Stromal cell of bone marrow (primary cell): ENCODE measurements around the gene KANK4.
A peak's percentile ranks its signal among the peaks of the same experiment; 100 is the strongest.

ENCODE experiments used
- DNase-seq: peaks from one replicate; pipeline ENCODE4 v3.0.0-alpha.2; 2012; ENCODE audit warnings: low read depth

The KANK4 gene

DNA sequence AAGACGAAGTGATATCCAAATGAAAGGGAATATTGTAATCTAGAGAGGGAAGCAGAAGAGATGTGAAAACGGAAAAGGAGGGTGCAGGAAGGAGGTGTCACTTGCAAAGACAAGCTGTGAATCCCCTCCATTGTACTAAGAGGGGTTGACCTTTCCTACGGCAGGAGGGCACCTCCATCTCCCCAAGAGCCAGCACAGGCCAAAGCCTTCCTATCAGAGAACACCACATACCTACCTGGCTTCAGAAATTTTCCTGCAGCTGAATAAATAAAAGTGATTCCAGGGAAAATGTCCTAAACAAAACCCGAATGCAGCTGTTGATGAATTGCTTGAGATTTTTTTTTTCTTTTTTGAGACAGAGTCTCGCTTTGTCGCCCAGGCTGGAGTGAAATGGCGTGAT, 14.3 kb downstream of the KANK4 start:
- DNase-seq = no peak

DNA sequence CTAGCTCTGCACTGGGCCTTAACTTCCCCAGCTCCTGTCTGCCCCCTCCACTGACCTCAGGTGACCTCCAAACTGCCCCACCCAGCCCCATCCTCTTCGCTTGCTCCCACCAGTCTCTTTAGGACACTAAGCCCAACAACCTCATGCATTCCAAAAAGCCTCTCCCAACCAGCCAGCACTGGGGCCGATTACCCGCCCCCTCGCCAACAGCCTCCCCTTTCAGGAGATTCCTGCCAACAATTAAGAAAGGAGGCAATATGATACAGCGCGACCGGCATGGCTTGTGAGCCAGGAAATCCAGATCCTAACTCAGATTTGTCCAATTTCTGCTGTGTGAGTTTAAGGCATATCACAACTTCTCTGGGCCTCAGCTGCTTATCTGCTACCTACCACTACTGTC, 14.7 kb downstream of the KANK4 start:
- no peak for DNase-seq

DNA sequence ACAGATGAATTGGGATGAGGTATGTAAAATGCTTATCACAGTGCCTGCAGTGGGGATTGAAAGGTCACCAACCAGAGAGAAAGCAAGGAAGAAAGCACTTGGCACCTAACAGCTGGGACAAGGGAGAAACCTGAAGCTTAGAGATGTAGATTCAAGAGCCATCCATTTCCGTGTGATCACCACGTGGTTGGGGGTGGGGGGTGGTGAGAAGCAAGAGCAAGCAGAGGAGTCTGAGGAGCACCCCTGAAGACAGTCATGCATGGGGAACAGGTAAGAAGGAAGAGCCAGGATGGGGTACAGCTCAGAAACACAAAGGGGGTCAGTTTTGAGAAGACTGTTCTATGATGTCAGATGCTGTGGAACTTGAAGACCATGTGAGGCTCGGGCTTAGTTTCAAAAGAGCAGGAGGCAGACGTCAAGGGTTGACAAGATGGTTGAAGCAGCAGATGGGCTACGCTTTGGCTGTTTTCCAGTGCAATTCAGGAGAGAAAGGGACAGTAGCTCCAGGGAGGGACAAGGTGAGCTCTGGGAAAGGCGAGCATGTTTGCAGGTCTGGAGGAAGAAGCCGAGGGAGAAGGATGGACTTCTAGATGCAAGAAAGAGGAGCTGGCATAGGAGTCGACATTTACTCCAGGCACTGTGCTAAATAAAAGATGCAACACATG, 17.4 kb downstream of the KANK4 start:
- DNase-seq = no peak

- no peak for DNase-seq
These were observed 19.6 kb downstream of the KANK4 start for GRCh38 chr1:62299426-62300200.

GRCh38 chr1:62295921-62296491, 23.2 kb downstream of the KANK4 start:
- peak; percentile 61 for DNase-seq

GRCh38 chr1:62294261-62294660, 25.0 kb downstream of the KANK4 start:
- DNase-seq = no peak

GRCh38 chr1:62288662-62289061, 30.6 kb downstream of the KANK4 start:
- DNase-seq = no peak

DNA sequence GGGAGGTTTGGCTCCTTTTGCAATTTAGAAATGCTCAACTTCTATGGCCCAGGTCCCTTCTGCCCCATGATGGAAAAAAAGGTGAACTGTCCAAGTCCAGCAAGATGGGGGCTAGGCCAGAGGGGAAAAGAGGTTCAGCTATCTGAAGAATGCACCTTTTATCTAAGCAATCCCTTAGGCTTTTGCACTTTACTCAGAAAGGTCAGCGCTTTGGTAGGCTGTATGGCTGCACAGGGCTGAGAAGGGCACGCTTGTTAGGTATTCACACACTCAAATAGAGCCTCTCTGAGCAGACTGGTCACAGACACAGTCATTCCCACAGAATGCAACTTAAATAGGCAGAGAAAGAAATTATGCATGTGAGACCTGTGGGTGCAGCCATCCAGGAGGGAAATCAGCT, 31.0 kb downstream of the KANK4 start:
- DNase-seq = no peak

- no peak for DNase-seq
These were observed 32.4 kb downstream of the KANK4 start for GRCh38 chr1:62286786-62287224.

DNA sequence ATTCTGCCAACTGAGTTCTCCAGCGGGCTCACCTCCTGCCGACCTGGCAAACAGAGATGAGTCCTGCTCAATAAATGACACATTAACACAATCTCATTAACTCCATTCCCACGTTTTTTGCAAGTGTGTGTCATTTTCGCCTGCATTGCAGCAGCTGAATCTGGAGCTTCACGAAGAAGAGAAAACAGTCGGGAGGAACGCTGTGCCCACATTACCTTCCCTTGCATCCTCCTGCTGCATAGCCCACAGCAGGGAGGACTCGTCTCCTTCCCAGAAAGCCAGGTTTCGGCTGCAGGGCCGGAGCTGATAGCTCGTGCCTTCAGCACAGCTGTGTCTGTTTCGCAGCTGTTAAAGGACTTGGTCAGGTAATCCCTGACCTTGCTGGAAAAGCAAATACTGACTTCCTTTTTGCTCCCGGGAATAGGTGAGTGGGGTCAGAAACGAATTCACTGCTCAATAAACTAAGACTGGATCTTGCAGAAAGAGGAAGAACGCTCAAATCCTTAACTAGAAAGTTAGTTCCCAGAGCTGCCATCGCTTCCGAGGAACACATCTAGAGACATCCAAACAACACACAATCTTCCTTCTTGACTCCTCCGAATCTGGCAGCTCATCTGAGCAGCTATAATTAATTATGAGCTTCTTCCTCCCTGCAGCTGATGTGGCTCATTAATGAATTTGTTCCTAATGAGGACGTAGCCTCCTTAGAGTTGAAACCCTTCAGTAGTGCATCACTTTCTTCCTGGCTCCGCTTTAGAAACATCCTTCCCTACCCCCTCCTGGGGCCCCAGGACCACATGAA, 33.0 kb downstream of the KANK4 start:
- DNase-seq = no peak

- no peak for DNase-seq
These were observed 33.8 kb downstream of the KANK4 start for GRCh38 chr1:62285440-62285839.

- no peak for DNase-seq
These were observed 35.2 kb downstream of the KANK4 start for GRCh38 chr1:62283986-62284385.

- no peak for DNase-seq
These were observed 36.1 kb downstream of the KANK4 start for GRCh38 chr1:62282909-62283755.

DNA sequence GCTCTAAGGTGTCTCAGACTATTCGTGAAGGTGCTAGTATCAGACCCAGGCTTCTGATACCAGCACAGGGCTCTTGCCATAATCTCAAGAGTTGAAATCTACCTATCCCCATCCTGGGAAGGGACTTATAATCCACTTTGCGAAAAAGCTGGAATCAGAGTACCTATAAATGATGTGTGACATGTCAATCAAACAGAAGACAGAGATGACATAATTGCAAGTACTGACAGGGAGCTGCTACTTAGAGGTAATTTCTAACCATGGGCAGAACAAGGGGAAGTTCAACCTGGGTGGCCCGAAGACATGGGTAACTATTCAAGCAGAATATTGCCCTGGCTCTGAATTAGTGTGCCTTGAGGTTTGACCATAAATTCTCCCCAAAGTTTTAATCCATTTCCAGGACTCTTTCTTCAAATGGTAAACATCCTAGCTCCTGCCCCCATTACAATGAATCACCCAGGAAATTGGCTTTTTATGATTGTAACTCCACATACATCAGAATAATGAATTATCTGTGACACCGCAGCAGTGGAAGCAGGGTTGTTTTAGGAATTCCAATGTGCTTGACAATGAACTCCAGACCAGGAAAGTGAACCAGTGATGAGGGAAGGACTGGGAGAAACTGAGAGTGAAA, 37.2 kb downstream of the KANK4 start:
- DNase-seq = no peak

- DNase-seq = no peak
These were observed 38.2 kb downstream of the KANK4 start for GRCh38 chr1:62280960-62281465.

GRCh38 chr1:62280150-62280549, 39.1 kb downstream of the KANK4 start:
- no peak for DNase-seq

DNA sequence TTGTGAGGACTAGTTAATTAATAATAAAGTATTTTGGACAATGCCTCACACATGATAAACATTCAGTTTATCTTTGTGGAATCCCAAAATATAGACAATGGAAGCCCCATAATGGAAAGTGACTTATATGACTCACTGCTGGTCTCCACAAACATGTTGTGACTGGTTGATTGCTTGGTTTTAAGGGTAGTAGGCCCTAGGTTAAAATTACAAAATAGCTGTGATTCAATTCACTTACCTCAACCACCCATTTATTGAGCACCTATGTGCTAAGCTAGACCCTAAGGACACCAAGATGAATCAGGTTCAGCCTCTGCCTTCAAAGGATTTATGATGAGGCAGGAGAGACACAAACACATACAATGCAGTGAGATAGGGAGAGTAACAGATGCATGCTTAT, 42.4 kb downstream of the KANK4 start:
- DNase-seq = no peak

DNA sequence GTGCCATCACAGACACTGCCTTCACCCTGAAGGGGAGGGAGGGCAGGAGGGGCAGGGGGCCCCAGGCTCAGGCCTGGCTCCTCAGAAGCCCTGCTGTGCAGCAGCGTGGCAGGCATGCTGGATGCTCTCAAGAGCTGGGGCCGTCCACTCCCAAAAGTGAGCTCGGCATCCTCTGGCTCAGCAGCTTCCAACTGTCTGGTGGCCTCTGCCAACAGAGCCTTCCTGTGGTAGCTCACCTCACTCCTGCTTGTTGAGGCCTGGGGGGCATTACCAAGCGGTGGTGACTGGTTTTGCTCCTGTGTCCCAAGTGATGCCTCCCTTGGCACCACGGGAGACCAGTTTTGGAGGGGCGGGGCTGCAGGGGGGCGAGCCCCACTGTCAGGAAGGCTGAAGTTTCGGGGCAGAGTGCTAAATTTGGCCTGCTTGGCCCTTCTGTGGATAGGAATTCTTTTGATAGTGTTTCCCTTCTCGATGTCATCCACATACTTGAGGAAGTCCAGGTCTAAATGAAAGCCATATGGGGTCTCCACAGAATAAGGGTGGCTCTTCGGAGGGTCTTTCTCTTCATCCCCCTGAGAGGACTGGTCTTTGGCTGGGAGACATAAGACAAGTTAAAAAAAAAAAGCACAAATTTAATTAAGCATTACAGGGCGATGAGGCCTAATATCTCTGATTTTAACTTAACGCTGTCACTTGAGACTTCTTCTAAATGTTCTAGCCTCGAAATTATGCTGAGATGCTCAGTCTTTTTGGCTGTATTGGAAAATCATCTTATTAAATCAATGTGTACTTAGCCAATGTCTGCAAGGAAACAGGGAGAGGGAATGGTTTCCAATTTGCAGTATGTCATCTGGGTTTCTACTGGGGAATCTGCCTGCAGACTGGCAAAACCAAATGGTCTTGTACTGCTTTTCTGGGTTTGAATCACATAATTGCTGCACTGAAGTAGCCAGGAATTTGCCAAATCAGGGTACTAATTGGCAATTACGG, 44.4 kb downstream of the KANK4 start:
- DNase-seq = no peak

GRCh38 chr1:62273953-62274352, 45.3 kb downstream of the KANK4 start:
- no peak for DNase-seq
